Stimulated activated CD8-positive, alpha-beta memory T cell treated with anti-CD3 and anti-CD28 coated beads, Interleukin-7, amount 100 ng/mL, for 1 hour (primary cell): Measurements from ENCODE around the gene SLC2A1.

ENCODE experiments used
- DNase-seq, 2 donors: peaks; one replicate each; pipeline ENCODE4 v3.0.0-alpha.2; 2020; ENCODE audit warnings: low read depth in 2 of 2

The SLC2A1 gene

GRCh38 chr1:42979896-42980800, 21.5 kb upstream of the SLC2A1 start:
- DNase-seq: no peak

- DNase-seq: no peak
Observed at GRCh38 chr1:42979036-42979430, 20.4 kb upstream of the SLC2A1 start.

GRCh38 chr1:42978317-42979035, 19.8 kb upstream of the SLC2A1 start:
- no peak for DNase-seq

GRCh38 chr1:42977653-42978052, 19.0 kb upstream of the SLC2A1 start:
- no peak for DNase-seq

- no peak for DNase-seq
Observed at GRCh38 chr1:42975561-42976225, 17.0 kb upstream of the SLC2A1 start.

GRCh38 chr1:42974767-42975437, 16.2 kb upstream of the SLC2A1 start:
- no peak for DNase-seq

- DNase-seq: no peak
Observed at GRCh38 chr1:42973799-42974198, 15.1 kb upstream of the SLC2A1 start.

GRCh38 chr1:42973286-42973685, 14.6 kb upstream of the SLC2A1 start:
- no peak for DNase-seq

GRCh38 chr1:42971841-42972291, 13.2 kb upstream of the SLC2A1 start:
- no peak for DNase-seq

- DNase-seq: no peak
Observed at GRCh38 chr1:42970143-42970542, 11.5 kb upstream of the SLC2A1 start.

- no peak for DNase-seq
Observed at GRCh38 chr1:42968654-42969053, 10.0 kb upstream of the SLC2A1 start.

- DNase-seq: no peak
Observed at GRCh38 chr1:42966688-42967612, 8.3 kb upstream of the SLC2A1 start.

GRCh38 chr1:42965378-42965777, 6.7 kb upstream of the SLC2A1 start:
- DNase-seq: no peak

- no peak for DNase-seq
Observed at GRCh38 chr1:42964044-42964812, 5.6 kb upstream of the SLC2A1 start.

GRCh38 chr1:42963378-42964043, 4.8 kb upstream of the SLC2A1 start:
- no peak for DNase-seq

- DNase-seq: no peak
Observed at GRCh38 chr1:42962641-42963377, 4.1 kb upstream of the SLC2A1 start.

- no peak for DNase-seq
Observed at GRCh38 chr1:42961312-42962091, 2.8 kb upstream of the SLC2A1 start.
